ENCODE results near the gene FAM151B.

- TF ChIP-seq CTCF (IDR thresholded peaks at IDR 0.05) (no peak), ATF2 (CRISPR knock-in tag; IDR thresholded peaks at IDR 0.05; ENCODE audit: borderline replicate concordance, low read depth) (no peak), MAX (CRISPR knock-in tag; IDR thresholded peaks at IDR 0.05) (no peak), AFF4 (CRISPR knock-in tag; IDR thresholded peaks at IDR 0.05; ENCODE audit: borderline replicate concordance) (no peak), E2F1 (CRISPR knock-in tag; IDR thresholded peaks at IDR 0.05) (no peak), SP1 (CRISPR knock-in tag; conservative IDR thresholded peaks at IDR 0.05) (no peak), PRDM15 (CRISPR knock-in tag; IDR thresholded peaks at IDR 0.05) (no peak), USF2 (CRISPR knock-in tag; IDR thresholded peaks at IDR 0.05) (no peak), ESRRA (CRISPR knock-in tag; IDR thresholded peaks at IDR 0.05; ENCODE audit: borderline replicate concordance) (no peak), SMAD3 (CRISPR knock-in tag; IDR thresholded peaks at IDR 0.05; ENCODE audit: borderline replicate concordance) (no peak)
These were observed 15.7 kb downstream of the FAM151B start for GRCh38 chr5:80503641-80504040.
